GM18526 (cell line): ENCODE data around the gene CAMTA1.

Experiments
- POLR2A ChIP-seq: IDR thresholded peaks from 3 replicates; pipeline ENCODE4 v1.6.1; 2011; ENCODE audit not compliant: insufficient read length; ENCODE audit errors: extremely low read depth

Gene CAMTA1

DNA sequence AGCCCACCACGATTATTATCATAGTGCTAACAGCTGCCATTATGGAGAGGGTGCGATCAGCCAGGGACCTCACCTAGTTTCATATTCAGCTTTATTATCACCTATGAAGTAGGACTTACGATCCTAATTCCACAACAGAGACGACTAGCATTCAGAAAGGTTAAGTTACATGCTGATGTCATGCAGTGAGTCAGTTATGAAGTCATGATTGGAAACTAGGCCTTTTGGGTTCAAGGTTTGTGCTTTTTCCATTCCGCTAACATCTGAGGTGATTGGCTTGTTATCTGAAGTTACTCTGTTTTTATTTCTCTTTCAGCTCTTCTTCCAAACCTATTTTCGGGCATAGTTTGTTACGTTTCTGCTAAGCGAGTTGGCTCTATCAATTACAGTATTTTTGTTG, 251.1 kb downstream of the CAMTA1 start:
- no peak for TF ChIP-seq POLR2A

GRCh38 chr1:7039590-7040220, 254.5 kb downstream of the CAMTA1 start:
- TF ChIP-seq POLR2A: no peak

DNA sequence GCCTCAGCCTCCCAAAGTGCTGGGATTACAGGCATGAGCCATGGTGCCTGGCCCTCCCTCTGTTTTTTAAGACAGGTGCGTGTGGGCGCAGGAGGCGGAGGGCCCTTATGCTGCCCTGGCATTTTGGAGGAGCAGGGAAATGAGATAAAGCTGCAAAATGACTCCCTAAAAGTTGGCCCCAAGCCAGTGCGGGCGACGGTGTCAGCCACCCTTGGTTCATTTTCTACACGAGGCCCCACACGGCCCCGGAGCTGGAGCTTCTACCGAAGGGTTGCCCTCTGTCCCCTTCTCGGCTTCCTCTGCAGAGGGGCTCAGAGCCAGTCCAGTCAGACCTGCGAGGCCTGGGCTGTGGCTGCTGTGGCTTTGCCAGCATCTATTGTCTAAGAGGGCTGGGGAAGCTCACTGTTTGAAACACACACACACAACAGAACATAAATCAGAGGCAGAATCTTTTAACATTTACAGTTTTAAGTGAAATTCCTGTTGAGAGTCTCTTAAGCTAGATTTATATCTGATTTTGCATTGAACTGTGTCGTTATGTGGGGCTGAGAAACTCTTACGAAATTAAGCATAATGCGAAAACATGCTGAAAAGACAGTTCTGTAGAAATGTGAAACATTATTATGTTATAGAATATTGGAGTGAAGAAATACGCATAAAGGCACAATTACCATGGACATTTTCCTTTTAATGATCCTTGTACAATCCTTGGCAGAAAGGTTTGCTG, 255.9 kb downstream of the CAMTA1 start:
- TF ChIP-seq POLR2A: no peak

- no peak for TF ChIP-seq POLR2A
Measured at GRCh38 chr1:7042322-7043190, 257.3 kb downstream of the CAMTA1 start.

DNA sequence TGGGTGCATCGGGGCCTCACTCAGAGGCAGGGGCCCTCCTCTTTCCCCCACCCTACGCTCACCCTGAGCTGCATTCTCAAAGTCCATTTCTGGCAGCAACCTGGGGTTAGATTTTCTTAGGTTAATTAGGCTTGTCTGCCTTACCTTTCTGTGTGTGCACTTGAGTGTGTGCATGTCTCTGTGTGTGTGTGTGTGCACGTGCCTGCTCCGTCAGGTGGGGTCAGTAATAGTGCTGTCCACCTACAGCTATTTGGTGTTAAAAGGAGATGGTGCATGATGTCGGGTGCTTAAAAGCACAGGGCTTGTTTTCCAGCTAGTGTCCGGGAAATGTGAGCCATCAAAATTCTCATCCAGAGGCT, 257.9 kb downstream of the CAMTA1 start:
- no peak for TF ChIP-seq POLR2A

GRCh38 chr1:7043719-7044535, 258.7 kb downstream of the CAMTA1 start:
- no peak for TF ChIP-seq POLR2A

DNA sequence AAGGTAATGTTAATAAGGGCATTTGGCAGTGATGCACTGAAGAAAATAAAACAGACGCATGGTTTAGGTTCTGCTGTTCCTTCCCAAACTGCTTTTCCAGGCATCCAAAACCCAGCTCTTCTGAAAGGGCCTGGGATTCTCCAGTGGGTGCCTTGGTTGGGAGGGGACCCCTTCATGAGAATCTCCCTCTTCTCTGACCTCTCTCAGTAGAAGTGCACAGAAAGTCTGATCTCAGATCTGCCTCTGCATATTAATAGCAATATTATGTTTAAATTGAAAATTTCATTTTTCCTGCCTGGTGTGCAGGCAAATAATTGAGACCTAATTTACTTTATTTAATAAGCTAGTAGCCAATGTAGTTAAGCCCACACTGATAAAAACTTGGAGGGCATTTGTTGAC, 260.6 kb downstream of the CAMTA1 start:
- TF ChIP-seq POLR2A: no peak

DNA sequence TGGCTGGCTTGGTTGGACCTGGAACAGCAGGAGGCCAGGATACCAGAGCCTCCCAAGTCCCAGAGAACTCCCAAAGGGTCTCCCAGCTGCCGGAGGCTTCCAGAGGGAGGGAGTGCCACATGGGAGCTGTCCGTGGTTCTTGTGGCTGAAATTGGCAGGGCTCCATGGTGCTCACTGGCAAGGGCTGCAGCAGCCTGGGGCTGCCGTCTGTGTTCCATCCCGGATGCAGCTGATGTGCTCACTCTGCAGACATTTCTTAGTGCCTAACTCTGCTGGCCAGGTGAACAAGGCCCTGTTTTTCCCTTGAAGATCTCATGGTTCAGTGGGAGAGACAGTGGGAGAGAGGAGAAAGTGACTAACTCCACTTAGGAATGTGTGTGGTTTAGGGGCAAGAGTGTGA, 261.1 kb downstream of the CAMTA1 start:
- TF ChIP-seq POLR2A: no peak

GRCh38 chr1:7046891-7047290, 261.6 kb downstream of the CAMTA1 start:
- TF ChIP-seq POLR2A: no peak

GRCh38 chr1:7047866-7048265, 262.6 kb downstream of the CAMTA1 start:
- no peak for TF ChIP-seq POLR2A

GRCh38 chr1:7048395-7048794, 263.1 kb downstream of the CAMTA1 start:
- TF ChIP-seq POLR2A: no peak

- TF ChIP-seq POLR2A: no peak
Measured at GRCh38 chr1:7049913-7050625, 264.8 kb downstream of the CAMTA1 start.

DNA sequence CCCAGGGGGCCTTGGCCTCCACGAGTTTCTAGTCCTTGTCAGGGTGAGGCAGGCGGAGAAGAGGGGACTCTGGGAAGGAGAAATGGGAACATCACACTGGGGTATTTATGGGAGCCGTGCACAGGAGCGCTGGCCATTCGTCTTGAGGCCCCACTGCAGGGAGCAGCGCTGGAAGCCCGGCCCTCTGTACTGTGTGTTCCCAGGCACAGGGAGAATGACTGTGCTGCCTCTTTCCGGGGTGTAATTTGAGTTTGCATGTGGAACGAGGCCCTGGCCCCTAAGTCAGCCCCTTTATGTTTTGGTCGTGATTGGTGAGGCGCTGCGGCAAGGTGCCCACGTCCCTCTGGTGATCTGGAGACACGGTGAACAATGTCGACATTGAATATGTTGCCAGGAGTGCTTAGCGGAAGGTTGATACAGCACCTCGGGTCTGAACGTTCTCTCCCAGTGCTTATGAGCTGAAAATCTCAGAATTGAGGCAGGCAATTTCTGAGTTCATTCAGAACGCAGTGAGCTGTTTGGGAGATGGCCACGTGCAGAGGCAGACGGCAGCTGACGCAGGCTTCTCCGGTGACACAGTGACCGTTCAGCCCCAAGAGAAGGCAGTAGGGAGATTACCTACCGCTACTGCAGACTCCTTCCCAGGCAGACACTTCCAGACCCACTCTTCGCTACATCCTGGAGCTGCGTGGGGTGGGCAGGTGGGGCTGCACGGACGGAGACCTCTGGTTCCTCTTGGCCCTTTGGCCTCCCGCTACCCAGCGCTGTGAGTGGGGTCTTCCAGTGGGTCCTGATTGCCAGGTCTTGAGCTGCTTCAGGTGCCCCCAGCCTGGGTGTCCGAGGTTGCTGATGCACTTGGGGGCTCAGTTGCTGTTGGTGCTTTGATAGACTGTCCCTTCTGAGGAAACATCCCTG, 265.8 kb downstream of the CAMTA1 start:
- TF ChIP-seq POLR2A: no peak

- TF ChIP-seq POLR2A: no peak
Measured at GRCh38 chr1:7052701-7053100, 267.4 kb downstream of the CAMTA1 start.
